HepG2 (cell line): ENCODE measurements around the gene EDEM3.

Experiments
- CTCF ChIP-seq: sonication (generic); formaldehyde crosslinking; IDR thresholded peaks from 2 replicates; pipeline ENCODE4 v1.5.0; 2020; ENCODE audit warnings: mild to moderate bottlenecking, missing genetic modification reagents, moderate library complexity
- DBP ChIP-seq: sonication (generic); formaldehyde crosslinking; IDR thresholded peaks from 2 replicates; pipeline ENCODE4 v1.4.0; 2020; ENCODE audit warnings: missing genetic modification reagents; ENCODE audit errors: not compliant biosample characterization
- E2F5 ChIP-seq: sonication (generic); formaldehyde crosslinking; conservative IDR thresholded peaks from 2 replicates; pipeline ENCODE4 v1.4.0; 2020; ENCODE audit warnings: missing genetic modification reagents
- ELF4 ChIP-seq: sonication (generic); formaldehyde crosslinking; IDR thresholded peaks from 2 replicates; pipeline ENCODE4 v1.5.0; 2020; ENCODE audit warnings: missing genetic modification reagents, mild to moderate bottlenecking, moderate library complexity, borderline replicate concordance
- HNRNPH1 ChIP-seq: fragments of 200-400 bp; formaldehyde crosslinking; optimal IDR thresholded peaks from 2 replicates; pipeline ENCODE3; 2017; ENCODE audit warnings: mild to moderate bottlenecking, low read depth, low read length
- NFATC3 ChIP-seq: sonication (generic); formaldehyde crosslinking; IDR thresholded peaks from 2 replicates; pipeline ENCODE4 v1.5.1; 2020; ENCODE audit warnings: mild to moderate bottlenecking, missing genetic modification reagents
- NFRKB ChIP-seq: fragments of 450-650 bp; IDR thresholded peaks from 2 replicates; pipeline ENCODE4 v1.6.1; 2017
- POLR2A ChIP-seq, 2 experiments: IDR thresholded peaks; 2 replicates each; pipeline ENCODE4 v1.6.1; 2011; ENCODE audit warnings: low read depth in 2 of 2, low read length in 2 of 2, mild to moderate bottlenecking in 1 of 2, moderate library complexity in 1 of 2; ENCODE audit not compliant: insufficient read depth in 1 of 2
- REST ChIP-seq, 2 experiments: IDR thresholded peaks; 2 replicates each; pipeline ENCODE4 v1.6.1; 2011 to 2012; ENCODE audit warnings: low read length in 2 of 2, borderline replicate concordance in 1 of 2, low read depth in 1 of 2, mild to moderate bottlenecking in 1 of 2, moderate library complexity in 1 of 2
- SALL2 ChIP-seq: sonication (generic); formaldehyde crosslinking; IDR thresholded peaks from 2 replicates; pipeline ENCODE4 v1.8.1; 2023; ENCODE audit warnings: mild to moderate bottlenecking, missing genetic modification reagents, inconsistent platforms
- SP1 ChIP-seq, 2 experiments: fragments of 450-650 bp in 1 of 2; sonication (generic) in 1 of 2; formaldehyde crosslinking in 1 of 2; IDR thresholded peaks; 2 replicates each; pipeline versions ENCODE4 v1.4.0 to v1.6.1; 2016 to 2020; ENCODE audit warnings: missing genetic modification reagents in 1 of 2
- SP140L ChIP-seq: sonication (generic); formaldehyde crosslinking; IDR thresholded peaks from 2 replicates; pipeline ENCODE4 v1.4.0; 2020; ENCODE audit warnings: missing genetic modification reagents, borderline replicate concordance
- TCF7 ChIP-seq: sonication (generic); IDR thresholded peaks from 2 replicates; pipeline ENCODE4 v1.6.1; 2016; ENCODE audit warnings: antibody characterized with exemption, low read depth
- ZBTB21 ChIP-seq: sonication (generic); formaldehyde crosslinking; IDR thresholded peaks from 2 replicates; pipeline ENCODE4 v1.4.0; 2020; ENCODE audit warnings: missing genetic modification reagents

- TF ChIP-seq CTCF (CRISPR knock-in tag) (no peak), HNRNPH1 (no peak), ELF4 (CRISPR knock-in tag) (no peak), TCF7 (no peak), DBP (CRISPR knock-in tag) (no peak), SALL2 (CRISPR knock-in tag) (no peak), ZBTB21 (no peak), NFATC3 (CRISPR knock-in tag) (no peak), SP140L (CRISPR knock-in tag) (no peak), POLR2A (IDR thresholded peaks at IDR 0.05; ENCODE audit: insufficient read depth in 1 of 2, low read depth in 2 of 2, low read length in 2 of 2) (no peak), REST (IDR thresholded peaks at IDR 0.05; ENCODE audit: borderline replicate concordance in 1 of 2, low read depth in 1 of 2, low read length in 2 of 2) (no peak), E2F5 (CRISPR knock-in tag) (no peak), SP1 (IDR thresholded peaks at IDR 0.05) (no peak), SP1 (CRISPR knock-in tag; IDR thresholded peaks at IDR 0.05) (no peak), NFRKB (no peak)
Observed at GRCh38 chr1:184771190-184771691, 16.6 kb upstream of the EDEM3 start.
